Measurements from ENCODE around the gene KIRREL1.

- no peak for TF ChIP-seq CTCF (IDR thresholded peaks at IDR 0.05; ENCODE audit: borderline replicate concordance, extremely low read depth, low read length, poor library complexity, severe bottlenecking)
- TF ChIP-seq EZH2 (IDR thresholded peaks at IDR 0.05; ENCODE audit: borderline replicate concordance, low read depth, low read length, severe bottlenecking): no peak
These were observed 21.7 kb upstream of the KIRREL1 start for GRCh38 chr1:157971769-157972168.
